ENCODE results near the gene MTRFR.

The MTRFR gene

DNA sequence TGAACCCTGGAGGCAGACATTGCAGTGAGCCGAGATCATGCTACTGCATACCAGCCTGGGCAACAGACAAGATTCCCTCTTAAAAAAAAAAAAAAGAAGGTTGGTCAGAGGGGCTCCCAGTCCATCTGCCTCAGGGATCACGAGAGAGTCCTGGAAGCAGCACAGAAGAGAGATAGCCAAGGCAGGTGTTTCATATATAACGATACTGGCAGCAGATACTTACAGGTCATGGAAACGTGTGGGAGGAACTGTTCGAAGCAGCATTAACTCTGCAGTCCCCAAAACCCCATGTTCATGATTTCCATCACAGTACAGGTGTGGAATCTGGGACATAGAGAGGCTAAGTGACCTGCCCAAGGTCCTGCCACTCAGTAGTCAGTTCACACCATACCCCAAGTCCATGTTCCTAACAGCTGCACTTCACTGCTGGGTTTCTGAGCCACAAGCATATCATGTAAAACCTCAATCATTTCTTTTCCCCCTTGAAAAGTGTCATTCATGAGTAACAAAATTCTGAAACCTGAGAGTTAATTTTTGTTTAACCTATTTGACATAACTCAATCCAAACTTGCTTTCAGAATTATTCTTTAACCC lies 21.7 kb downstream of the MTRFR start:
- Histone ChIP-seq H3K36me3 (ENCODE audit: control insufficient read depth, insufficient read depth, low read length) (no peaks in the 10 kb centered on the region), H3K4me2 (ENCODE audit: low read length) (no peak overlapping the region), H3K4me3 (ENCODE audit: low read depth, low read length) (no peak overlapping the region), H3K27me3 (ENCODE audit: control insufficient read depth, insufficient read depth, low read length) (no peaks in the 10 kb centered on the region), H3K9me3 (ENCODE audit: control insufficient read depth, low read length) (no peaks in the 10 kb centered on the region), H3K27ac (no peak overlapping the region), H3K79me2 (peaks cover 19% of the 10 kb centered on the region), H2AFZ (no peak overlapping the region), H3K4me1 (peaks cover 3% of the 10 kb centered on the region), H3K9ac (no peak overlapping the region)
- TF ChIP-seq, protein P1, sequence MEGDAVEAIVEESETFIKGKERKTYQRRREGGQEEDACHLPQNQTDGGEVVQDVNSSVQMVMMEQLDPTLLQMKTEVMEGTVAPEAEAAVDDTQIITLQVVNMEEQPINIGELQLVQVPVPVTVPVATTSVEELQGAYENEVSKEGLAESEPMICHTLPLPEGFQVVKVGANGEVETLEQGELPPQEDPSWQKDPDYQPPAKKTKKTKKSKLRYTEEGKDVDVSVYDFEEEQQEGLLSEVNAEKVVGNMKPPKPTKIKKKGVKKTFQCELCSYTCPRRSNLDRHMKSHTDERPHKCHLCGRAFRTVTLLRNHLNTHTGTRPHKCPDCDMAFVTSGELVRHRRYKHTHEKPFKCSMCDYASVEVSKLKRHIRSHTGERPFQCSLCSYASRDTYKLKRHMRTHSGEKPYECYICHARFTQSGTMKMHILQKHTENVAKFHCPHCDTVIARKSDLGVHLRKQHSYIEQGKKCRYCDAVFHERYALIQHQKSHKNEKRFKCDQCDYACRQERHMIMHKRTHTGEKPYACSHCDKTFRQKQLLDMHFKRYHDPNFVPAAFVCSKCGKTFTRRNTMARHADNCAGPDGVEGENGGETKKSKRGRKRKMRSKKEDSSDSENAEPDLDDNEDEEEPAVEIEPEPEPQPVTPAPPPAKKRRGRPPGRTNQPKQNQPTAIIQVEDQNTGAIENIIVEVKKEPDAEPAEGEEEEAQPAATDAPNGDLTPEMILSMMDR (IDR thresholded peaks at IDR 0.05) = no peak

DNA sequence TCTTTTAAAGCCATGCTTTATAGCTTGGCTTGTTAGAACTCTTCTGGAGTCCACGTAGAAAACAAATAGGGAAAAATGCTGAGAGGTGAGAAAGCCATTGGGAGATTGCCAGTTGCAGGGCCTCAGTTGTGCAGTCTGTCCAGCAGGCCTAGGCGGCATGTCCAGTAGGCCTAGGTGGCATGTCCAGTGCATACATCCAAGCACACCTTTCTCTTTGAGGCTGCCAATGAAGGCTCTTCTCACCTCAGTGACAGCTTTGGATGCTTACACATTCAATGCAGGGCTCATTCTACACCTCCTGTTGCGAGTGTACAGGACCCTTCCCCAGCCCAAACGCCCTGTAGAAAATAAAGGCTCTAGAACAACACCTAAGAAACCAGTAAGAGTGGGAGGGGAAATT lies 25.4 kb downstream of the MTRFR start:
- H3K36me3 ChIP-seq (ENCODE audit: control insufficient read depth, insufficient read depth, low read length) = no peaks in the 10 kb centered on the region
- H3K27ac ChIP-seq = no peak overlapping the region
- no peaks in the 10 kb centered on the region for H3K9me3 ChIP-seq (ENCODE audit: control insufficient read depth, low read length)
- H3K4me1 ChIP-seq = no peaks in the 10 kb centered on the region
- no peaks in the 10 kb centered on the region for H3K27me3 ChIP-seq (ENCODE audit: control insufficient read depth, insufficient read depth, low read length)
- peaks cover 6% of the 10 kb centered on the region for H3K79me2 ChIP-seq
- H3K4me2 ChIP-seq (ENCODE audit: low read length) = no peak overlapping the region
- TF ChIP-seq, protein P1 (IDR thresholded peaks at IDR 0.05) = no peak
- H3K4me3 ChIP-seq (ENCODE audit: low read depth, low read length) = no peak overlapping the region
- no peak overlapping the region for H3K9ac ChIP-seq
- no peak overlapping the region for H2AFZ ChIP-seq

DNA sequence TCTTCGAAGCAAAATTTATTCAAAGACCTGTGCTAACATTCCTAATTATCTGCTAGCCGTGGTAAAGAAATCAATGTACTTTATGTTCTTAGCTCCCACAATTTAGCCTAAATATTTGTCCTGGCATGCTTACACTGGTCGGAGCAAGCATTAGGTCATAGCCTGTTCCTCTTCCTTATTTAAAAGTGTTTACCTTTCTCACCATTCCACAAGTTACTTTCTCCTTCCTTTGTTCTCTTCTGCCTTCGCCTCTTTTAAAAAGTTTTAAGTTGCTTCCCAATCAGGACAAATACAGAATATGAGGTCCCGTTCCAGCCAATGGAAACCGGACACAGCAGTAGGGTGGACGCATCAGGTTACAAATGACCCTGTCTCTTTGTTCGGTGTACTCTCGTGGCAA lies 26.8 kb downstream of the MTRFR start:
- TF ChIP-seq, protein P1 (IDR thresholded peaks at IDR 0.05) = no peak
- H3K27me3 ChIP-seq (ENCODE audit: control insufficient read depth, insufficient read depth, low read length) = no peaks in the 10 kb centered on the region
- no peak overlapping the region for H3K4me3 ChIP-seq (ENCODE audit: low read depth, low read length)
- no peaks in the 10 kb centered on the region for H3K36me3 ChIP-seq (ENCODE audit: control insufficient read depth, insufficient read depth, low read length)
- H3K9me3 ChIP-seq (ENCODE audit: control insufficient read depth, low read length) = no peaks in the 10 kb centered on the region
- H3K79me2 ChIP-seq = peaks cover 4% of the 10 kb centered on the region
- H3K4me1 ChIP-seq = no peaks in the 10 kb centered on the region
- H2AFZ ChIP-seq = no peak overlapping the region
- no peak overlapping the region for H3K27ac ChIP-seq
- no peak overlapping the region for H3K9ac ChIP-seq
- H3K4me2 ChIP-seq (ENCODE audit: low read length) = no peak overlapping the region

DNA sequence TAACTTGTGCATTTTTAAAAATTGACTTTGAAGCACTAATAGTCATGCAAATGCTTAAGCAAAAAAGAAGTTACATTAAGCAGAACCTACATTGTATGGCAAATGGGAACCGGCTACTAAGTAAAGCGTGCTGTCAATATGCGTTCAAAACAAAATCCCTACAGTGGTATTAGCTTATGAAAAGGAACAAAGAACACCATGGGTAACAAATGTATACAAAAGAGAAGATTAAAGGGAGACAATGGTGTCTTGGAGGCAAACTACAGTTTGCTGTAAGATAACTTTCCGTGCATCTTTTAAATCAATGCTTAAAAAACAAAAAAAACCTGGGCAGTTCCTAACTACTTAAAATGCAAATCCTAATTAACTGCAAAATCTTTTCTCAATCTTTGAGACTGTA lies 28.0 kb downstream of the MTRFR start:
- H3K4me1 ChIP-seq = no peaks in the 10 kb centered on the region
- H3K27ac ChIP-seq = no peak overlapping the region
- H3K4me2 ChIP-seq (ENCODE audit: low read length) = no peak overlapping the region
- H2AFZ ChIP-seq = no peak overlapping the region
- peaks cover 4% of the 10 kb centered on the region for H3K79me2 ChIP-seq
- H3K36me3 ChIP-seq (ENCODE audit: control insufficient read depth, insufficient read depth, low read length) = no peaks in the 10 kb centered on the region
- H3K9ac ChIP-seq = no peak overlapping the region
- H3K9me3 ChIP-seq (ENCODE audit: control insufficient read depth, low read length) = no peaks in the 10 kb centered on the region
- TF ChIP-seq, protein P1 (IDR thresholded peaks at IDR 0.05) = no peak
- no peaks in the 10 kb centered on the region for H3K27me3 ChIP-seq (ENCODE audit: control insufficient read depth, insufficient read depth, low read length)
- no peak overlapping the region for H3K4me3 ChIP-seq (ENCODE audit: low read depth, low read length)

DNA sequence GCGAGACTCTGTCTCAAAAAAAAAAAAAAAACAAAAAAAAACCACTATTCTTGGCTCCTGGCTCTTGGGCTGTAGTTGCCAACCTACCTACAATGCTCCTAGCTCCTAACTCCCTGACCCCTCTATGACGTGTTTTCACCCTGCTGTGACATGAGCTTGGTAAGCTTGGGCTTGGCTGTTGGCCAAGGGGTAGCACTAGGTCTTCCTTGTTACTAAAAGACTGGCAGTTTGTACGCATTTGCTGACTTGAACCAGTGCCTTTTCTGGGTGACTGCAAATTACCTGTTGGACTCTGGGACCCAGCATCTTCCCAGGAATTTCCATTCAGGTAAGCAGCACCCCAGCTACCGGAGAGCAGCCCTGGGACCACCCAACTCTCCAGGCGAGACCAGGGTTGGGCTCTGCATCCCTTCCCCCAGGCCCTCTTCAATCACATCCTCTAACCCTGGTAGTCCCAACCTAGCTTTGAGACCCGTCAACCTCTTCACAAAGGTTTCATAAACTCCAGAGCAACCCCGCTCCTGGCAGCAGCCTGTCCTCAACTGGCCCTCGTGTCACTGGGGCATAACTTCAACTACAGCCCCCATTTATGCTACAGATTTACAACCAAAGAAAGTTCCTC lies 30.1 kb downstream of the MTRFR start:
- Histone ChIP-seq H3K79me2 (peaks cover 4% of the 10 kb centered on the region), H3K4me2 (ENCODE audit: low read length) (no peak overlapping the region), H3K27me3 (ENCODE audit: control insufficient read depth, insufficient read depth, low read length) (no peaks in the 10 kb centered on the region), H2AFZ (no peak overlapping the region), H3K36me3 (ENCODE audit: control insufficient read depth, insufficient read depth, low read length) (no peaks in the 10 kb centered on the region), H3K4me1 (no peaks in the 10 kb centered on the region), H3K27ac (no peak overlapping the region), H3K9me3 (ENCODE audit: control insufficient read depth, low read length) (no peaks in the 10 kb centered on the region), H3K4me3 (ENCODE audit: low read depth, low read length) (no peak overlapping the region), H3K9ac (no peak overlapping the region)
- TF ChIP-seq, protein P1 (IDR thresholded peaks at IDR 0.05) = no peak

All from parathyroid adenoma (tissue), 2 donors.